Small intestine (tissue), 7 donors: Measurements from ENCODE around the gene SWT1. TPM values are rescaled to one million over a fixed set of nuclear protein-coding genes. Genes with fewer than 3 reads are reported as not detected.

Source experiments
- DNase-seq, 2 donors: peaks; one replicate each; pipeline versions ENCODE4 v3.0.0 to v3.0.0-alpha.2; 2013
- FAIRE-seq: peaks from 2 replicates; lab custom pipeline; 2012; peaks lifted over from hg19 to GRCh38; lab: Jason Lieb, UNC
- H3K27ac ChIP-seq, 3 donors: one replicate each; pipeline ENCODE4 v1.5.1; 2013; ENCODE audit warnings: low read length in 2 of 3, mild to moderate bottlenecking in 2 of 3, control low read depth in 1 of 3, inconsistent platforms in 1 of 3, low read depth in 1 of 3, moderate library complexity in 1 of 3
- H3K27me3 ChIP-seq, 3 donors: one replicate each; pipeline ENCODE4 v1.6.1; 2013; ENCODE audit warnings: low read length in 3 of 3, inconsistent platforms in 1 of 3; ENCODE audit not compliant: control insufficient read depth in 3 of 3, insufficient read depth in 3 of 3
- H3K36me3 ChIP-seq, 3 donors: one replicate each; pipeline ENCODE4 v1.6.1; 2013; ENCODE audit warnings: low read length in 3 of 3, inconsistent platforms in 1 of 3, low read depth in 1 of 3, mild to moderate bottlenecking in 1 of 3, moderate library complexity in 1 of 3; ENCODE audit not compliant: control insufficient read depth in 3 of 3, insufficient read depth in 2 of 3
- H3K4me1 ChIP-seq, 3 donors: one replicate each; pipeline ENCODE4 v1.6.1; 2013; ENCODE audit warnings: low read length in 2 of 3, inconsistent platforms in 1 of 3, low read depth in 1 of 3, mild to moderate bottlenecking in 1 of 3, moderate library complexity in 1 of 3; ENCODE audit not compliant: control insufficient read depth in 3 of 3, insufficient read depth in 2 of 3
- H3K4me3 ChIP-seq, 3 donors: one replicate each; pipeline ENCODE4 v1.5.1; 2013; ENCODE audit warnings: low read length in 3 of 3, control low read depth in 1 of 3, inconsistent platforms in 1 of 3, low read depth in 1 of 3, mild to moderate bottlenecking in 1 of 3, moderate library complexity in 1 of 3
- H3K9me3 ChIP-seq, 2 donors: one replicate each; pipeline ENCODE4 v1.6.1; 2013; ENCODE audit warnings: low read depth in 1 of 2, low read length in 1 of 2; ENCODE audit not compliant: control insufficient read depth in 2 of 2, insufficient read depth in 1 of 2
- WGBS, 3 donors: extraction: QIAGEN DNeasy Blood & Tissue Kit; methylation state at CpG; one replicate each; pipeline ENCODE4 v1.1.7; 2013; 5-methylcytosine and 5-hydroxymethylcytosine counted together
- polyA plus RNA-seq, 4 donors: library from polyadenylated mRNA; stranded (reverse) in 3 of 4; unstranded in 1 of 4; fragments of 200-250 nt in 3 of 4; fragments of 120-200 nt in 1 of 4; gene quantifications; one replicate each; pipeline versions ENCODE4 v1.2.1 to v1.2.3, GENCODE V29; 2013
- donor health status: healthy with polysubstance abuse.
- donor health status: control.
- donor health status: control.
- donor health status: Bipolar disorder and iron deficiency.
- donor health status: healthy.

The SWT1 gene
- polyA plus RNA-seq, 4 donors, result 2.4 to 5.6 (median 4.2) TPM

GRCh38 chr1:185257950-185258208 lies 100.9 kb downstream of the SWT1 start:
- Histone ChIP-seq H3K36me3 (no peaks in the 10 kb centered on the region), H3K27me3 (no peaks in the 10 kb centered on the region), H3K4me1 (no peaks in the 10 kb centered on the region), H3K4me3 (no peak overlapping the region), H3K27ac (no peak overlapping the region), H3K9me3 (no peaks in the 10 kb centered on the region)
- FAIRE-seq, result no peak
- 85 to 88% (median 86%) methylated on average over 2 of the region's 2 CpGs for WGBS, 3 donors
- DNase-seq, result no peak

- no peaks in the 10 kb centered on the region for H3K4me1 ChIP-seq
- H3K4me3 ChIP-seq, result no peak overlapping the region
- no peaks in the 10 kb centered on the region for H3K27me3 ChIP-seq
- no peaks in the 10 kb centered on the region for H3K36me3 ChIP-seq
- FAIRE-seq (no peak), DNase-seq (no peak)
- no peak overlapping the region for H3K27ac ChIP-seq
- WGBS, 3 donors, result 83 to 100% (median 93%) methylated on average over 1 of the region's 1 CpG
- H3K9me3 ChIP-seq, result no peaks in the 10 kb centered on the region
Observed at GRCh38 chr1:185258676-185259075, 101.7 kb downstream of the SWT1 start.

- no peaks in the 10 kb centered on the region for H3K27me3 ChIP-seq
- no peak overlapping the region for H3K27ac ChIP-seq
- H3K4me3 ChIP-seq, result no peak overlapping the region
- 71 to 90% (median 86%) methylated on average over 1 of the region's 1 CpG for WGBS, 3 donors
- no peak for FAIRE-seq
- no peaks in the 10 kb centered on the region for H3K4me1 ChIP-seq
- DNase-seq, result no peak
- no peaks in the 10 kb centered on the region for H3K36me3 ChIP-seq
- H3K9me3 ChIP-seq, result no peaks in the 10 kb centered on the region
Observed at GRCh38 chr1:185260611-185261010, 103.6 kb downstream of the SWT1 start.

GRCh38 chr1:185262151-185262550 lies 105.2 kb downstream of the SWT1 start:
- Histone ChIP-seq H3K27me3 (no peaks in the 10 kb centered on the region), H3K9me3 (no peaks in the 10 kb centered on the region), H3K36me3 (no peaks in the 10 kb centered on the region), H3K4me3 (no peak overlapping the region), H3K4me1 (no peaks in the 10 kb centered on the region), H3K27ac (no peak overlapping the region)
- DNase-seq (no peak), FAIRE-seq (no peak)
- WGBS, 3 donors, result 88 to 95% (median 90%) methylated on average over 1 of the region's 1 CpG

GRCh38 chr1:185263292-185263691 lies 106.3 kb downstream of the SWT1 start:
- Histone ChIP-seq H3K4me3 (no peak overlapping the region), H3K36me3 (no peaks in the 10 kb centered on the region), H3K4me1 (no peaks in the 10 kb centered on the region), H3K27ac (no peak overlapping the region), H3K27me3 (no peaks in the 10 kb centered on the region), H3K9me3 (no peaks in the 10 kb centered on the region)
- DNase-seq (no peak), FAIRE-seq (no peak)
- WGBS, 3 donors, result 89 to 96% (median 91%) methylated on average over 3 of the region's 3 CpGs

- FAIRE-seq, result no peak
- no peak overlapping the region for H3K27ac ChIP-seq
- H3K27me3 ChIP-seq, result no peaks in the 10 kb centered on the region
- no peaks in the 10 kb centered on the region for H3K9me3 ChIP-seq
- WGBS, 3 donors, result 66 to 93% (median 83%) methylated on average over 1 of the region's 1 CpG
- no peak for DNase-seq
- no peak overlapping the region for H3K4me3 ChIP-seq
- H3K36me3 ChIP-seq, result no peaks in the 10 kb centered on the region
- H3K4me1 ChIP-seq, result no peaks in the 10 kb centered on the region
Observed at GRCh38 chr1:185263780-185264179, 106.8 kb downstream of the SWT1 start.

GRCh38 chr1:185265314-185265713 lies 108.3 kb downstream of the SWT1 start:
- Histone ChIP-seq H3K4me3 (no peak overlapping the region), H3K9me3 (no peaks in the 10 kb centered on the region), H3K27me3 (no peaks in the 10 kb centered on the region), H3K27ac (no peak overlapping the region), H3K36me3 (no peaks in the 10 kb centered on the region), H3K4me1 (no peaks in the 10 kb centered on the region)
- 88 to 96% (median 90%) methylated on average over 4 of the region's 4 CpGs for whole genome bisulfite sequencing, 3 donors
- DNase-seq (no peak), FAIRE-seq (no peak)

GRCh38 chr1:185267301-185267700 lies 110.3 kb downstream of the SWT1 start:
- Histone ChIP-seq H3K36me3 (no peaks in the 10 kb centered on the region), H3K4me3 (no peak overlapping the region), H3K9me3 (no peaks in the 10 kb centered on the region), H3K27me3 (no peaks in the 10 kb centered on the region), H3K27ac (no peak overlapping the region), H3K4me1 (no peaks in the 10 kb centered on the region)
- 54 to 73% (median 57%) methylated on average over 3 of the region's 3 CpGs for WGBS, 3 donors
- no peak for FAIRE-seq
- no peak for DNase-seq

- Histone ChIP-seq H3K27me3 (no peaks in the 10 kb centered on the region), H3K4me3 (no peak overlapping the region), H3K4me1 (no peaks in the 10 kb centered on the region), H3K9me3 (no peaks in the 10 kb centered on the region), H3K36me3 (no peaks in the 10 kb centered on the region), H3K27ac (no peak overlapping the region)
- FAIRE-seq (no peak), DNase-seq (no peak)
Observed at GRCh38 chr1:185267701-185268100, 110.7 kb downstream of the SWT1 start.
